HAP-1 (cell line): ENCODE results near the gene ABCA3.

ENCODE experiments used
- DNase-seq, 2 experiments: peaks; one replicate each; pipeline ENCODE4 v3.0.0-alpha.2; 2016 to 2020; ENCODE audit warnings: low spot score in 2 of 2
- H3K27me3 ChIP-seq: fragments of 250-450 bp; sonication (Bioruptor Pico); 2 replicates; pipeline ENCODE4 v1.5.1; 2020; ENCODE audit warnings: low read depth, mild to moderate bottlenecking, moderate library complexity
- H3K36me3 ChIP-seq: fragments of 250-450 bp; sonication (Bioruptor Pico); replicated peaks from 2 replicates; pipeline ENCODE4 v1.5.1; 2020; ENCODE audit warnings: mild to moderate bottlenecking
- H3K4me1 ChIP-seq: fragments of 250-450 bp; sonication (Bioruptor Pico); 2 replicates; pipeline ENCODE4 v1.5.1; 2020; ENCODE audit warnings: mild to moderate bottlenecking
- H3K4me3 ChIP-seq: fragments of 250-450 bp; sonication (Bioruptor Pico); 2 replicates; pipeline ENCODE4 v1.5.1; 2020; ENCODE audit warnings: mild to moderate bottlenecking, moderate library complexity
- H3K9me3 ChIP-seq: fragments of 250-450 bp; sonication (Bioruptor Pico); 2 replicates; pipeline ENCODE4 v1.5.1; 2020; ENCODE audit warnings: mild to moderate bottlenecking, moderate library complexity
- in situ Hi-C: fragments of 300-500 bp; cut with MboI; formaldehyde crosslinking; loops from 3 replicates; pipeline ENCODE4 v1.14.3; 2020; ENCODE audit warnings: low sequenced_read_pairs, inconsistent platforms, mixed read lengths

The ABCA3 gene

DNA sequence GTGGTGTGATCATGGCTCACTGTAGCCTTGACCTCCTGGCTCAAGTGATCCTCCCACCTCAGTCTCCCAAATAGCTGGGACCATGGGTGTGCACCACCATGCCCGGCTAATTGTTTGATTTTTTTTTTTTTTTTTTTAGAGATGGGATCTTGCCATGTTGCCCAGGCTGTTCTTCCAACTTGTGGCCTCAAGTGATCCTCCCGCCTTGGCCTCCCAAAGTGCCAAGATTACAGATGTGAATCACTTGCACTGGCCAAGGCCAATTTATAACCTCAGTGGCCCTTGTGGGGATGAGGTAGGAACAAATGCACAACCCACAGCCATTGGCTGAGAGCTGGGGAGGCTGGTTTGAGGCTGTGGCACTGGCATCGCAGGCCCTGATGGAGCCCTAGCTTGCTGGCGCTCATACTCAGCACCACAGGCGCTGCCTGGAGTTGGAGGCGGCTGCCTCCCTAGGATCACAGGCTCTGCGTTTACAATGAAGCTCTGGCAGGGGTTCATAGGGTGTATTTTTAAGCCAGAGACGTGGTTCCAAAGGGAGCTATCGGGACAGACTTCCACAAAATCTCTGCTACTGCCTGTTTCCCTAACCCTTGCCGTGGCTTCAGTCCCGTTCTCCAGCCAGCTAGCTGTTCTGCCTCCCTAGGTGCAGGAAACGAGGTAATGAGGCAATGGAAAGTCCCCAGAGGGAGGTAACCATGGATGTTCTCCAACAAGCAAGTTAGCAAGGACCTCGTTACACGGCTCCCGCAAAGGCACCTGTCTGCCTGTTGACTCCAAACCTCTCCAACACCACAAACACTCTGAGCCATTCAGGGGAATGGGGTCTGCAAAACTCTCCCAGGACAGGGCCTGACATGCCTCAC is 2.9 kb downstream of the ABCA3 start:
- Histone ChIP-seq H3K36me3 (peaks cover 5% of the 10 kb centered on the region; the same call in 1 of the 2 replicates), H3K4me1 (peaks cover 10% of the 10 kb centered on the region), H3K27me3 (no peaks in the 10 kb centered on the region), H3K4me3 (no peak overlapping the region), H3K9me3 (peaks cover 3% of the 10 kb centered on the region; the same call in 1 of the 2 replicates)
- DNase-seq = no peak
- in situ Hi-C loops = no loop called here

DNA sequence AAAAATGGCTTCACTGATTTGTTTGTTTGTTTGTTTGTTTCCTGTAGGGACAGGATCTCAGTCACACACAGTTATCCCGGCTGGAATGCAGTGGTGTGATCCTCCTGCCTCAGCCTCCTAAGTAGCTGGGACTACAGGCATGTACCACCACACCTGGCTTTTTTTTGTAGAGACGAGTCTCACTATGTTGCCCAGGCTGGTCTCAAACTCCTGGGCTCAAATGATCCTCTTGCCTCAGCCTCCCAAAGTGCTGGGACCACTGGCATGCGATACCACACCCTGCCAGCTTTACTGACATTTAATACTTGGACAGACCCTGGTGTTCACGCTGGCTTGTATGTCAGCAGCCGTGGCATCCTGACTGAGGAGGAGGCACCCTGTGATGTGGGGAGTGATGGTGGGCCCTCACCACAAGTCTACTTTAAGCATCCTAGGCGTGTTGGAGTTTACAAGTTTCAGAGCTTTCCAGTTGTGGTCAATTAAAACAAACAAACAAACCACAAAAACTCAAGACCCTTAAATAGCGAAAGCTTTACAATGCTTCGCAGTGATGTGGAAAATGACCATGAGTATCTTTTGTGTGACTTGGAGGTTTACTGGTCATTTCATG is 5.1 kb downstream of the ABCA3 start:
- Histone ChIP-seq H3K9me3 (no peaks in the 10 kb centered on the region), H3K4me1 (peaks cover 10% of the 10 kb centered on the region), H3K4me3 (no peak overlapping the region), H3K36me3 (peaks cover 5% of the 10 kb centered on the region; the same call in 1 of the 2 replicates), H3K27me3 (no peaks in the 10 kb centered on the region)
- DNase-seq = no peak
- in situ Hi-C loops = no loop called here

- no peaks in the 10 kb centered on the region for H3K27me3 ChIP-seq
- no peaks in the 10 kb centered on the region for H3K9me3 ChIP-seq
- DNase-seq = no peak
- H3K4me3 ChIP-seq = no peak overlapping the region
- peaks cover 2% of the 10 kb centered on the region for H3K4me1 ChIP-seq
- H3K36me3 ChIP-seq = peaks cover 5% of the 10 kb centered on the region; the same call in 1 of the 2 replicates
- in situ Hi-C loops = no loop called here
Measured at GRCh38 chr16:2333772-2334379, 6.7 kb downstream of the ABCA3 start.

GRCh38 chr16:2333231-2333630 is 7.3 kb downstream of the ABCA3 start:
- Histone ChIP-seq H3K4me3 (no peak overlapping the region), H3K4me1 (no peaks in the 10 kb centered on the region; the same call in 1 of the 2 replicates), H3K9me3 (no peaks in the 10 kb centered on the region), H3K27me3 (no peaks in the 10 kb centered on the region), H3K36me3 (peaks cover 6% of the 10 kb centered on the region)
- in situ Hi-C loops = no loop called here
- no peak for DNase-seq

GRCh38 chr16:2331931-2332267 is 8.6 kb downstream of the ABCA3 start:
- peaks cover 4% of the 10 kb centered on the region for H3K36me3 ChIP-seq
- H3K9me3 ChIP-seq = no peaks in the 10 kb centered on the region
- no peak for DNase-seq
- in situ Hi-C loops = no loop called here
- H3K4me3 ChIP-seq = no peak overlapping the region
- no peaks in the 10 kb centered on the region for H3K27me3 ChIP-seq
- H3K4me1 ChIP-seq = no peaks in the 10 kb centered on the region; the same call in 1 of the 2 replicates

- Histone ChIP-seq H3K4me1 (no peaks in the 10 kb centered on the region; the same call in 1 of the 2 replicates), H3K4me3 (no peak overlapping the region), H3K27me3 (no peaks in the 10 kb centered on the region), H3K9me3 (no peaks in the 10 kb centered on the region), H3K36me3 (peaks cover 4% of the 10 kb centered on the region)
- no peak for DNase-seq
- in situ Hi-C loops = no loop called here
Measured at GRCh38 chr16:2331199-2331930, 9.2 kb downstream of the ABCA3 start.

DNA sequence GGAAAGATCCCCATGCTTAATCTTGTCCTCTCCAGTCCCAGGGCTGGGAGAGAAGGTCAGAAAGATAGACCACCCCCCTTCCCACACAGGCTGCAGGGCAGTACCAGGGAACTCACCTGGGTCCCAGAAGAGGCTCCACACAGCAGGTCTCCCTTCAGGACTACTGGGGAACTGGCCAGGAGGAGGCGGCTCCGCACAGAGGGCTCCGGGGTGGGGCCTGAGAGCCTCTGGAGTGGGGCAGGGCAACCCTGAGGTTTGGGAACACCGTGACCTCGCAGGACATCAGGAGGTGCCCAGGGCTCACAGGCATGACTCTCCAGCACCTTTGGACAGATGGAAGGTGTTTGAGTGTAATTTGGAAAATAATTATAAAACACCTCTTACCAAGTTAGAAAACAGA is 11.0 kb downstream of the ABCA3 start:
- no peaks in the 10 kb centered on the region for H3K4me1 ChIP-seq
- DNase-seq = no peak
- no peaks in the 10 kb centered on the region for H3K9me3 ChIP-seq
- peaks cover 13% of the 10 kb centered on the region for H3K36me3 ChIP-seq
- no peaks in the 10 kb centered on the region for H3K27me3 ChIP-seq
- in situ Hi-C loops = no loop called here
- H3K4me3 ChIP-seq = no peak overlapping the region

DNA sequence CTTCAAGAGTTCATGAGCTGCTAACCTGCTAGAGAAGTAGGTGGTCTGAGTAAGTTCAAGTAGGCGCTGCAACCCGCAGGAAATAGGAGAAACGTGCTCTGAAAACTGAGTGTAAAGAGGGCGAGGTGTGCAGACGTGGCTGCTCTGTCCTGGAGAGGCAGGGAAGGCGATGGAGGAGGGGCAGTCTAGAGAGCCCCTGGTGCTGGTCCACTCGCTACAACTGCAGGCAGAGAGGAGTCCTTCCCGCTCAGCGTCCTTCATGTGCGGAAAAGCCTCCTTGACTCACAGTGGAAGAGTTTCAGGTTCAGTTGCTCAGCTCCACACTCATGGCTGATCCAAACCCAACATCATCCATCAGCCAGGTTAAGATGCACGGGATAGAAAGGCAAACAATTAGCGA is 12.1 kb downstream of the ABCA3 start:
- in situ Hi-C loops = no loop called here
- H3K4me1 ChIP-seq = no peaks in the 10 kb centered on the region
- H3K27me3 ChIP-seq = no peaks in the 10 kb centered on the region
- peaks cover 15% of the 10 kb centered on the region for H3K36me3 ChIP-seq
- no peaks in the 10 kb centered on the region for H3K9me3 ChIP-seq
- H3K4me3 ChIP-seq = no peak overlapping the region
- DNase-seq = no peak

- no peak overlapping the region for H3K4me3 ChIP-seq
- DNase-seq = no peak
- no peaks in the 10 kb centered on the region for H3K4me1 ChIP-seq
- no peaks in the 10 kb centered on the region for H3K27me3 ChIP-seq
- H3K36me3 ChIP-seq = peaks cover 27% of the 10 kb centered on the region
- in situ Hi-C loops = no loop called here
- H3K9me3 ChIP-seq = no peaks in the 10 kb centered on the region
Measured at GRCh38 chr16:2326191-2326590, 14.3 kb downstream of the ABCA3 start.

GRCh38 chr16:2325791-2326190 is 14.7 kb downstream of the ABCA3 start:
- DNase-seq = no peak
- peaks cover 29% of the 10 kb centered on the region for H3K36me3 ChIP-seq
- no peaks in the 10 kb centered on the region for H3K9me3 ChIP-seq
- in situ Hi-C loops = no loop called here
- H3K4me1 ChIP-seq = no peaks in the 10 kb centered on the region
- no peaks in the 10 kb centered on the region for H3K27me3 ChIP-seq
- no peak overlapping the region for H3K4me3 ChIP-seq

DNA sequence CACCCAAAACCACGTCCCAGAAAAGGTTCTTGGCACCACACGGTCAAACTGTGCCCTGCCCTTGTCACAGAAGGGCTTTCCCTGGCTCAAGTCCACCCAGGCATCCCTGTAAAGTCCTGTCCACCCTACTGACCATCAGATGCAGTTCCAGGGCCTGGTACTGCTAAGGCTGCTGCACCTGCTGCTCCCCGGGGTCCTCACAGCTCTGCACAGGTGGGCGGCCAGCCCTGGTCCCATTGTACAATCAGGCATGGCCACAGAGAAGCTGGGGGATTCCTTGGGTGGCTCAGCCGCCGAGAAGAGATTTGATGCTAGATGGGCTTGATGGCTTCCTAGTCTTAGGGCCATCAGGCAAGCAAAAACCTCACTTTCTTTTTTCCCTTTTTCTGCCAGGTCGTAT is 15.3 kb downstream of the ABCA3 start:
- in situ Hi-C loops = no loop called here
- H3K27me3 ChIP-seq = no peaks in the 10 kb centered on the region
- peaks cover 29% of the 10 kb centered on the region for H3K36me3 ChIP-seq
- no peaks in the 10 kb centered on the region for H3K9me3 ChIP-seq
- DNase-seq = no peak
- no peaks in the 10 kb centered on the region for H3K4me1 ChIP-seq
- no peak overlapping the region for H3K4me3 ChIP-seq

GRCh38 chr16:2324296-2324859 is 16.1 kb downstream of the ABCA3 start:
- Histone ChIP-seq H3K9me3 (no peaks in the 10 kb centered on the region), H3K36me3 (peaks cover 29% of the 10 kb centered on the region), H3K4me1 (no peaks in the 10 kb centered on the region), H3K4me3 (no peak overlapping the region), H3K27me3 (no peaks in the 10 kb centered on the region)
- in situ Hi-C loops = no loop called here
- DNase-seq = no peak

- no peaks in the 10 kb centered on the region for H3K27me3 ChIP-seq
- in situ Hi-C loops = no loop called here
- H3K9me3 ChIP-seq = no peaks in the 10 kb centered on the region
- peaks cover 29% of the 10 kb centered on the region for H3K36me3 ChIP-seq
- no peak for DNase-seq
- H3K4me3 ChIP-seq = no peak overlapping the region
- H3K4me1 ChIP-seq = no peaks in the 10 kb centered on the region
Measured at GRCh38 chr16:2323701-2324100, 16.8 kb downstream of the ABCA3 start.
